Neural cell (in vitro differentiated cells): ENCODE results near the gene ZNF446. TPM values are rescaled to one million over a fixed set of nuclear protein-coding genes. Genes with fewer than 3 reads are reported as not detected.

Experiments
- H2AFZ ChIP-seq: fragments of 200-600, 300-800 bp; sonication (generic), shearing (Covaris generic); 2 replicates; pipeline ENCODE4 v1.6.0; 2014; ENCODE audit warnings: low read depth, mild to moderate bottlenecking, antibody characterized with exemption, low read length, moderate library complexity
- H3F3A ChIP-seq: fragments of 200-600 bp; shearing (Covaris generic); 2 replicates; pipeline ENCODE4 v1.6.1; 2016; ENCODE audit warnings: mild to moderate bottlenecking, moderate library complexity, mixed read lengths, antibody characterized with exemption, low read length; ENCODE audit not compliant: insufficient read depth, poor library complexity, severe bottlenecking
- H3K27ac ChIP-seq: fragments of 200-600, 300-800 bp; sonication (generic), shearing (Covaris generic); 2 replicates; pipeline ENCODE4 v1.5.1; 2014; ENCODE audit warnings: mild to moderate bottlenecking, low read length, moderate library complexity
- H3K27me3 ChIP-seq: fragments of 300-800, 200-600 bp; sonication (generic), shearing (Covaris generic); 2 replicates; pipeline ENCODE4 v1.6.0; 2014; ENCODE audit warnings: mild to moderate bottlenecking, low read depth, low read length, moderate library complexity; ENCODE audit not compliant: insufficient read depth
- H3K36me3 ChIP-seq: fragments of 300-800, 200-600 bp; sonication (generic), shearing (Covaris generic); 2 replicates; pipeline ENCODE4 v1.5.1; 2014; ENCODE audit warnings: mild to moderate bottlenecking, antibody characterized with exemption, low read length, moderate library complexity; ENCODE audit not compliant: insufficient read depth
- H3K4me2 ChIP-seq: fragments of 300-800, 200-600 bp; sonication (generic), shearing (Covaris generic); 2 replicates; pipeline ENCODE4 v1.6.0; 2014; ENCODE audit warnings: mild to moderate bottlenecking, low read length
- H3K4me3 ChIP-seq: fragments of 300-800, 200-600 bp; sonication (generic), shearing (Covaris generic); 2 replicates; pipeline ENCODE4 v1.5.1; 2014; ENCODE audit warnings: mild to moderate bottlenecking, low read length, moderate library complexity
- H3K79me2 ChIP-seq: fragments of 200-600 bp; shearing (Covaris generic); replicated peaks from 2 replicates; pipeline ENCODE4 v1.6.0; 2014; ENCODE audit warnings: mild to moderate bottlenecking, low read length, moderate library complexity; ENCODE audit not compliant: insufficient read depth
- H3K9ac ChIP-seq: fragments of 300-800, 200-600 bp; sonication (generic), shearing (Covaris generic); 2 replicates; pipeline ENCODE4 v1.6.1; 2016; ENCODE audit warnings: mild to moderate bottlenecking, low read length, mixed read lengths
- H3K9me2 ChIP-seq: fragments of 200-600 bp; shearing (Covaris generic); 2 replicates; pipeline ENCODE4 v1.6.1; 2016; ENCODE audit warnings: mild to moderate bottlenecking, low read length, mixed read lengths; ENCODE audit not compliant: insufficient read depth
- H3K9me3 ChIP-seq: fragments of 200-600, 300-800 bp; sonication (generic), shearing (Covaris generic); 2 replicates; pipeline ENCODE4 v1.6.1; 2016; ENCODE audit warnings: mild to moderate bottlenecking, mixed run types, low read length, moderate library complexity, mixed read lengths
- H4K20me1 ChIP-seq: fragments of 200-600 bp; shearing (Covaris generic); 2 replicates; pipeline ENCODE4 v1.6.1; 2016; ENCODE audit warnings: mild to moderate bottlenecking, mixed run types; ENCODE audit not compliant: insufficient read depth
- CTCF ChIP-seq: fragments of 450-650 bp; IDR thresholded peaks from 2 replicates; pipeline ENCODE4 v1.5.1; 2014; ENCODE audit warnings: antibody characterized with exemption, mild to moderate bottlenecking, moderate library complexity; ENCODE audit not compliant: poor library complexity, severe bottlenecking
- EP300 ChIP-seq: fragments of 450-650 bp; conservative IDR thresholded peaks from 2 replicates; pipeline ENCODE4 v1.6.1; 2014; ENCODE audit warnings: antibody characterized with exemption, mild to moderate bottlenecking, moderate library complexity; ENCODE audit not compliant: poor library complexity, severe bottlenecking
- EZH2 ChIP-seq: fragments of 200-600, 300-800 bp; shearing (Covaris generic), sonication (generic); IDR thresholded peaks from 2 replicates; pipeline ENCODE4 v1.6.1; 2014; ENCODE audit warnings: antibody characterized with exemption, low read length, borderline replicate concordance, mild to moderate bottlenecking; ENCODE audit not compliant: insufficient read depth, poor library complexity, severe bottlenecking
- MXI1 ChIP-seq: fragments of 450-650 bp; conservative IDR thresholded peaks from 2 replicates; pipeline ENCODE4 v1.6.1; 2014; ENCODE audit warnings: antibody characterized with exemption, mild to moderate bottlenecking; ENCODE audit not compliant: poor library complexity, severe bottlenecking
- POLR2AphosphoS5 ChIP-seq: IDR thresholded peaks from 2 replicates; pipeline ENCODE4 v1.6.1; 2012
- RAD21 ChIP-seq: fragments of 450-650 bp; conservative IDR thresholded peaks from 2 replicates; pipeline ENCODE4 v1.6.1; 2014; ENCODE audit warnings: antibody characterized with exemption, mild to moderate bottlenecking, moderate library complexity
- REST ChIP-seq: IDR thresholded peaks from 2 replicates; pipeline ENCODE4 v1.6.1; 2012; ENCODE audit warnings: borderline replicate concordance
- SMC3 ChIP-seq: fragments of 450-650 bp; conservative IDR thresholded peaks from 2 replicates; pipeline ENCODE4 v1.6.1; 2014; ENCODE audit warnings: antibody characterized with exemption, mild to moderate bottlenecking, moderate library complexity; ENCODE audit not compliant: poor library complexity
- TAF1 ChIP-seq: IDR thresholded peaks from 2 replicates; pipeline ENCODE4 v1.6.1; 2012; ENCODE audit warnings: low read depth
- polyA plus RNA-seq: library from polyadenylated mRNA; depleted of rRNA; stranded (reverse); fragments of >200 nt; gene quantifications from 2 replicates; pipeline ENCODE4 v1.2.3, GENCODE V29; 2014

The ZNF446 gene
- polyA plus RNA-seq, 1 donor from 2014 or later: 18.2 TPM

GRCh38 chr19:58514564-58515022, 38.4 kb downstream of the ZNF446 start:
- no peaks in the 10 kb centered on the region for H3K36me3 ChIP-seq
- no peak overlapping the region for H2AFZ ChIP-seq
- TF ChIP-seq POLR2AphosphoS5: no peak
- no peak for TF ChIP-seq MXI1
- no peak for TF ChIP-seq CTCF
- no peak for TF ChIP-seq EP300
- no peak for TF ChIP-seq SMC3
- TF ChIP-seq RAD21: no peak
- no peak for TF ChIP-seq TAF1
- TF ChIP-seq EZH2: no peak
- TF ChIP-seq REST: no peak
- H3K9me3 ChIP-seq: no peaks in the 10 kb centered on the region
- peaks cover 13% of the 10 kb centered on the region for H3K79me2 ChIP-seq
- peaks cover 7% of the 10 kb centered on the region for H3F3A ChIP-seq
- no peaks in the 10 kb centered on the region for H3K9me2 ChIP-seq
- H3K27ac ChIP-seq: no peak overlapping the region
- H3K27me3 ChIP-seq: no peaks in the 10 kb centered on the region
- H4K20me1 ChIP-seq: no peaks in the 10 kb centered on the region
- peak overlapping the region; percentile 23 for H3K9ac ChIP-seq
- peak overlapping the region; percentile 40 for H3K4me3 ChIP-seq
- H3K4me2 ChIP-seq: no peak overlapping the region

- Histone ChIP-seq H3K4me2 (no peak overlapping the region), H3K36me3 (no peaks in the 10 kb centered on the region), H2AFZ (no peak overlapping the region), H3K9ac (no peak overlapping the region), H3K27me3 (no peaks in the 10 kb centered on the region), H4K20me1 (no peaks in the 10 kb centered on the region), H3K4me3 (no peak overlapping the region), H3K9me2 (no peaks in the 10 kb centered on the region), H3K79me2 (peaks cover 13% of the 10 kb centered on the region), H3K9me3 (no peaks in the 10 kb centered on the region), H3F3A (peaks cover 7% of the 10 kb centered on the region), H3K27ac (no peak overlapping the region)
- TF ChIP-seq REST: no peak
- no peak for TF ChIP-seq TAF1
- no peak for TF ChIP-seq EZH2
- no peak for TF ChIP-seq EP300
- TF ChIP-seq SMC3: no peak
Observed at GRCh38 chr19:58515259-58515658, 39.1 kb downstream of the ZNF446 start.
